Stimulated activated CD4-positive, alpha-beta T cell treated with anti-CD3 and anti-CD28 coated beads, TNF-alpha, amount 100 ng/mL, for 24 hours (primary cell): ENCODE measurements around the gene SDK2.
A peak's percentile ranks its signal among the peaks of the same experiment; 100 is the strongest.
"Not testable (repeated sequence)": the region's sequence is repeated elsewhere in the genome, so short reads cannot be mapped to it uniquely, and the experiment has no call there.

ENCODE experiments used
- DNase-seq, 3 experiments: peaks; one replicate each; pipeline ENCODE4 v3.0.0-alpha.2; 2020; ENCODE audit warnings: low read depth in 3 of 3

Gene SDK2

GRCh38 chr17:73459980-73460379, 184.3 kb downstream of the SDK2 start:
- no peak for DNase-seq

GRCh38 chr17:73455767-73456166, 188.5 kb downstream of the SDK2 start:
- no peak for DNase-seq

- no peak for DNase-seq
Observed at GRCh38 chr17:73455050-73455687, 189.1 kb downstream of the SDK2 start.

GRCh38 chr17:73453494-73453893, 190.8 kb downstream of the SDK2 start:
- not testable (repeated sequence) for DNase-seq

- no peak for DNase-seq
Observed at GRCh38 chr17:73453090-73453489, 191.2 kb downstream of the SDK2 start.

- DNase-seq = no peak
Observed at GRCh38 chr17:73452009-73452408, 192.2 kb downstream of the SDK2 start.

- DNase-seq = no peak
Observed at GRCh38 chr17:73447319-73447718, 196.9 kb downstream of the SDK2 start.

GRCh38 chr17:73446617-73447016, 197.6 kb downstream of the SDK2 start:
- DNase-seq = no peak

GRCh38 chr17:73445466-73445865, 198.8 kb downstream of the SDK2 start:
- no peak for DNase-seq

GRCh38 chr17:73444021-73444420, 200.2 kb downstream of the SDK2 start:
- no peak for DNase-seq

- DNase-seq = no peak
Observed at GRCh38 chr17:73439597-73439996, 204.6 kb downstream of the SDK2 start.

- no peak for DNase-seq
Observed at GRCh38 chr17:73437826-73438225, 206.4 kb downstream of the SDK2 start.

- no peak for DNase-seq
Observed at GRCh38 chr17:73436954-73437353, 207.3 kb downstream of the SDK2 start.

GRCh38 chr17:73435412-73435811, 208.8 kb downstream of the SDK2 start:
- no peak for DNase-seq

- no peak for DNase-seq
Observed at GRCh38 chr17:73434154-73434553, 210.1 kb downstream of the SDK2 start.

- DNase-seq = no peak
Observed at GRCh38 chr17:73433501-73433900, 210.7 kb downstream of the SDK2 start.

- no peak for DNase-seq
Observed at GRCh38 chr17:73432624-73433190, 211.5 kb downstream of the SDK2 start.

GRCh38 chr17:73431401-73432205, 212.6 kb downstream of the SDK2 start:
- DNase-seq = no peak

- peak in 1 of 3 experiments; percentile 4 for DNase-seq
Observed at GRCh38 chr17:73430848-73431247, 213.4 kb downstream of the SDK2 start.

GRCh38 chr17:73430165-73430680, 214.0 kb downstream of the SDK2 start:
- DNase-seq = no peak

- peak; percentile 73 to 85 (median 75) for DNase-seq
Observed at GRCh38 chr17:73429440-73430164, 214.6 kb downstream of the SDK2 start.

GRCh38 chr17:73427198-73427597, 217.0 kb downstream of the SDK2 start:
- DNase-seq = no peak
